ENCODE data around the gene MTFR1L. TPM values are rescaled to one million over a fixed set of nuclear protein-coding genes. Genes with fewer than 3 reads are reported as not detected.

Gene MTFR1L
- total and polyA plus RNA-seq, 5 donors from 2014 or later, result 29.7 to 56.1 (median 32.9) TPM

DNA sequence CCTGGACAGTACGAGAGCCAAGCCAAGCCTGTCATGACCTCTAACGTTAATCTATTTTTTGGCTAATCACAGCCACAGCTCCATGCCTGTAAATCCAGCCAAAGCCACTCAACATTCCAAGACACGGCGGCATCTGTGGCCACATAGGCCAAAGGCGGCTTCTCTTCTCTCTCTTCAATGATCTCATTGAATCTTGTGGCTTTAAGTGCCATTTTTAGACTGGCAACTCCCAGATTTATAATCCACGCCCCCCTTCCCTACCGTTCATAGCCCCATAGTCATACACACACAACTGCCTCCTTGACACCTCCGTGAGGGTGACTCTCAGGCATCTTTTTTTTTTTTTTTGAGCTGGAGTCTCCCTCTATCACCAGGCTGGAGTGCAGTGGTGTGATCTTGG is 25.4 kb upstream of the MTFR1L start:
- H3K9me3 ChIP-seq (ENCODE audit: control insufficient read depth in 2 of 2, low read length in 2 of 2), result no peaks in the 10 kb centered on the region
- no peaks in the 10 kb centered on the region for H3K36me3 ChIP-seq (ENCODE audit: control insufficient read depth, insufficient read depth, low read length)
- no peak overlapping the region for H3K27ac ChIP-seq (ENCODE audit: insufficient read depth, low read length, poor library complexity, severe bottlenecking)
- Mint-ChIP-seq H3K27ac (no peak overlapping the region), H3K36me3 (no peaks in the 10 kb centered on the region), H3K4me3 (no peak overlapping the region), H3K27me3 (no peaks in the 10 kb centered on the region), H3K4me1 (peaks cover 13 to 49% (median 20%) of the 10 kb centered on the region in 4 donors), H3K9me3 (no peaks in the 10 kb centered on the region)
- H3K4me1 ChIP-seq (ENCODE audit: control insufficient read depth, insufficient read depth, low read length, poor library complexity, severe bottlenecking), result peaks cover 20% of the 10 kb centered on the region
- H3K27me3 ChIP-seq (ENCODE audit: control insufficient read depth, insufficient read depth, low read length), result no peaks in the 10 kb centered on the region
- ATAC-seq (ENCODE audit: low read depth in 2 of 2) (no peak), DNase-seq (no peak)
- H3K4me3 ChIP-seq (ENCODE audit: low read depth, low read length), result no peak overlapping the region

DNA sequence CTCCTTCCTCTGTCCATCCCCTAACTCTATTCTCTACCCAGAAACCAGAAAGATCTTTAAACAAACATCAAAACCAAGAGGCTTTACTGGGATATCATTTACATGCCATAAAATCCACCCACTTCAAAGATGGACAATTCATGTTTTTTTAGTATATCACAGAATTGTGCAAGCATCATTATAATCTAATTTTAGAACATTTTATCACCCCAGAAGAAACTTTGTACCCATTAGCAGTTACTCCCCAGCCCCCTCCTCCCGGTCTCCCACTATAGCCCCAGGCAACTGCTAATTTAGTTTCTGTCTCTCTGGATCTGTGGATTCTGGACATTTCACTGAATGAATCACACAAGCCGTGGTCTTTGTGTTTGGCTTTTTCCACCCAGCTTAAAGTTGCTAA is 24.5 kb upstream of the MTFR1L start:
- DNase-seq, result no peak
- Mint-ChIP-seq H3K4me3 (peak overlapping the region in 1 of 4 donors; percentile 11), H3K27ac (peak overlapping the region in 2 of 3 donors; percentile 3 to 37), H3K9me3 (no peaks in the 10 kb centered on the region), H3K27me3 (no peaks in the 10 kb centered on the region), H3K36me3 (no peaks in the 10 kb centered on the region), H3K4me1 (peaks cover 13 to 54% (median 22%) of the 10 kb centered on the region in 4 donors)
- no peak overlapping the region for H3K4me3 ChIP-seq (ENCODE audit: low read depth, low read length)
- no peak for ATAC-seq (ENCODE audit: low read depth in 2 of 2)
- no peak overlapping the region for H3K27ac ChIP-seq (ENCODE audit: insufficient read depth, low read length, poor library complexity, severe bottlenecking)
- peaks cover 24% of the 10 kb centered on the region for H3K4me1 ChIP-seq (ENCODE audit: control insufficient read depth, insufficient read depth, low read length, poor library complexity, severe bottlenecking)
- no peaks in the 10 kb centered on the region for H3K36me3 ChIP-seq (ENCODE audit: control insufficient read depth, insufficient read depth, low read length)
- H3K27me3 ChIP-seq (ENCODE audit: control insufficient read depth, insufficient read depth, low read length), result no peaks in the 10 kb centered on the region
- no peaks in the 10 kb centered on the region for H3K9me3 ChIP-seq (ENCODE audit: control insufficient read depth in 2 of 2, low read length in 2 of 2)

DNA sequence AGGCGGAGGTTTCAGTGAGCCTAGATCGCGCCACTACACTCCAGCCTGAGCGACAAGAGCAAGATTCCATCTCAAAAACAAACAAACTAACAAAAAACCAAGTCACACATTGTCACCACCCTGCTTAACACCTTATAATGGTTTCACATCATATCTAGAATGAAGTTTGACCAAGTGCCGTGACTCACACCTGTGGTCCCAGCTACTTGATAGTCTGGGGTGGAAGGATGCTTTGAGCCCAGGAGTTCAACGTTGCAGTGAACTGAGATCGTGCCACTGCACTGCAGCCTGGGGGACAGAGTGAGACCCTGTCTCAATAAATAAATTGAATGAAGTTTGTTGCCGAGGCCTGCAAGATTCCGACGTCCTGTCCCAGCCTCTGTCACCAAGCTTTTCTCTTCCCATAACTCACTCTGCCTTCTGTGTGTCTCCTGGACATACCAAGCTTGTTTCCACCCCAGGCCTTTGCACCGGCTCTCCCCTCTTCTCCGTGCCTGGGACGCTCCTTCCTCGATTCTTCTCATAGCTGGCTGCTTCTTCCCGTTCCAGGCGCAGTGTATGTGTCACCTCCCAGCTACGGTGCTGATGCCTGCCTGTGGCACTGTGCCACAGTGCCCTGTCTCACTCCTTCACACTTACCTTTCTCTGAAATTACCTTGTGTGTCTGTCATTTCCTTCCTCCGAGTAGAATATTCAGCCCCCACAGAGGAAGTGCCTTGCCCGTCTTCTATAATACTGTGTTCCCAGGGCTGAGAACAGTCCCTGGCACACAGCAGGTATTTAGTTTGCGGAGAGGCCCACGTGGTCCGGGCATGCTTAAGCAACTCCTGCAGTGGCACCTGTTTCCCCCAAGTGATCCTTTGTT is 23.6 kb upstream of the MTFR1L start:
- no peaks in the 10 kb centered on the region for H3K9me3 Mint-ChIP-seq
- H3K4me1 ChIP-seq (ENCODE audit: control insufficient read depth, insufficient read depth, low read length, poor library complexity, severe bottlenecking), result peaks cover 32% of the 10 kb centered on the region

DNA sequence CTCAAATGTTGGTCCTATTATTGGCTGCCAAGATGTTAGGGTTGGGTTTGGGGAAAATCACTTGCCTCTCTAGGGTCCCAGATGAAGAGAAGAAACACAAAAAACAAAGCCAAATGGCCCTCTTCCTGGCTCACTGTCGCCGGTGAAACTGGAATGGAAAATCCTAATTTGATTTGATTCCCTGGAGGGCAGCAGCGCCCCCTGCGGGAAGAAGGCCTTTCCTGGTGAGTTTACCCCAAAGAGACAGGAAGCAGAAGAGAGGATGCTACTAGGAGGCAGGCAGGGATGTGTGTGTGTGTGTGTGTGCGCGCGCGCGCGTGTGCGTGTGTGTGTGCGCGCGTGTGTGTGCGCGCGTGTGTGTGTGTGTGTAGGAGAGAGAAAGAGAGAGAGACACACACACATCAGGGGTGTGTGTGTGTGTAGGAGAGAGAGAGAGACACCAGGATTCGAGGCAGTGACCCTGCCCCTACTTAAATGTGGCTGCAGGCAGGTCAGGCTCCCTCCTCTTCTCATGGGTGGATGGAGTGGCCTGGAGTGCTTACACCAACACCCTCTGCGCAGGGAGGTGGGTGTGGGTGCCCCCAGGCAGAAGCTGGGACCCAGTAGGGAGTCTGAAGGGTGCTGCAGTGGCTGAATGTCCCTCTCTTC is 22.8 kb upstream of the MTFR1L start:
- peak overlapping the region; percentile 39 to 83 (median 68) for H3K4me3 Mint-ChIP-seq
- ATAC-seq (ENCODE audit: low read depth in 2 of 2), result peak; percentile 50 to 69
- peaks cover 13 to 67% (median 26%) of the 10 kb centered on the region in 4 donors for H3K4me1 Mint-ChIP-seq
- H3K4me3 ChIP-seq (ENCODE audit: low read depth, low read length), result peak overlapping the region; percentile 44
- H3K27me3 ChIP-seq (ENCODE audit: control insufficient read depth, insufficient read depth, low read length), result no peaks in the 10 kb centered on the region
- no peaks in the 10 kb centered on the region for H3K27me3 Mint-ChIP-seq
- peak overlapping the region; percentile 58 for H3K27ac ChIP-seq (ENCODE audit: insufficient read depth, low read length, poor library complexity, severe bottlenecking)
- H3K9me3 Mint-ChIP-seq, result no peaks in the 10 kb centered on the region
- no peaks in the 10 kb centered on the region for H3K9me3 ChIP-seq (ENCODE audit: control insufficient read depth in 2 of 2, low read length in 2 of 2)
- peaks cover 33% of the 10 kb centered on the region for H3K4me1 ChIP-seq (ENCODE audit: control insufficient read depth, insufficient read depth, low read length, poor library complexity, severe bottlenecking)
- H3K27ac Mint-ChIP-seq, result peak overlapping the region; percentile 76 to 99 (median 94)
- H3K36me3 Mint-ChIP-seq, result no peaks in the 10 kb centered on the region
- peak; percentile 65 to 84 (median 77) for DNase-seq
- no peaks in the 10 kb centered on the region for H3K36me3 ChIP-seq (ENCODE audit: control insufficient read depth, insufficient read depth, low read length)

More for the DNA sequence above, 23.6 kb upstream of the MTFR1L start:
- Mint-ChIP-seq H3K4me3 (peak overlapping the region; percentile 39 to 83 (median 68)), H3K27me3 (no peaks in the 10 kb centered on the region), H3K27ac (peak overlapping the region; percentile 76 to 99 (median 94)), H3K4me1 (peaks cover 13 to 61% (median 23%) of the 10 kb centered on the region in 4 donors), H3K36me3 (no peaks in the 10 kb centered on the region)
- Histone ChIP-seq H3K4me3 (ENCODE audit: low read depth, low read length) (peak overlapping the region; percentile 44), H3K9me3 (ENCODE audit: control insufficient read depth in 2 of 2, low read length in 2 of 2) (no peaks in the 10 kb centered on the region), H3K27me3 (ENCODE audit: control insufficient read depth, insufficient read depth, low read length) (no peaks in the 10 kb centered on the region), H3K27ac (ENCODE audit: insufficient read depth, low read length, poor library complexity, severe bottlenecking) (peak overlapping the region; percentile 58), H3K36me3 (ENCODE audit: control insufficient read depth, insufficient read depth, low read length) (no peaks in the 10 kb centered on the region)
- DNase-seq (peak in 1 of 3 donors; percentile 66), ATAC-seq (ENCODE audit: low read depth in 2 of 2) (peak; percentile 67 to 72)

DNA sequence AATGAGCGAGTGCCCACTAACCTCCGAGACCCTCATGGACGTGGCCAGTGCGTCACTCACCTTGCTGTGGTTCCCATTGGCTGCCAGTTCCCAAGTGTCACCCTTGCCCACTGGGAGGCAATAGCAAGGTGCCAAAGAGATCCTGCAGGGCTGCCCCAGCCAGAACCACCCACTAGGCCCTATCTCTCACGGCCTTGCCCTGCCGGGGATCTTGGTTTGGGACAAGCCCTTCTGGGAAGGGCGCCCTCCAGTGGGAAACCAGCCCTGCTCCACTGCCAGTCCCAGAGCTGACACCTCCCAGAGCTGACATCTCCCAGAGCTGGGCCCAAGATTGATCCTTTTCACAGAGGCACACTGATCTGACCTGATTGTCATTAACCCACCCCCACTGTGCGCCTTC is 21.8 kb upstream of the MTFR1L start:
- ATAC-seq (ENCODE audit: low read depth in 2 of 2) (no peak), DNase-seq (no peak)
- Histone ChIP-seq H3K9me3 (ENCODE audit: control insufficient read depth in 2 of 2, low read length in 2 of 2) (no peaks in the 10 kb centered on the region), H3K27ac (ENCODE audit: insufficient read depth, low read length, poor library complexity, severe bottlenecking) (no peak overlapping the region), H3K4me3 (ENCODE audit: low read depth, low read length) (no peak overlapping the region), H3K27me3 (ENCODE audit: control insufficient read depth, insufficient read depth, low read length) (no peaks in the 10 kb centered on the region), H3K36me3 (ENCODE audit: control insufficient read depth, insufficient read depth, low read length) (no peaks in the 10 kb centered on the region), H3K4me1 (ENCODE audit: control insufficient read depth, insufficient read depth, low read length, poor library complexity, severe bottlenecking) (peaks cover 42% of the 10 kb centered on the region)
- Mint-ChIP-seq H3K4me1 (peaks cover 13 to 77% (median 35%) of the 10 kb centered on the region in 4 donors), H3K9me3 (no peaks in the 10 kb centered on the region), H3K27me3 (no peaks in the 10 kb centered on the region), H3K36me3 (no peaks in the 10 kb centered on the region), H3K4me3 (peak overlapping the region; percentile 16 to 83 (median 72)), H3K27ac (peak overlapping the region; percentile 50 to 89 (median 78))

DNA sequence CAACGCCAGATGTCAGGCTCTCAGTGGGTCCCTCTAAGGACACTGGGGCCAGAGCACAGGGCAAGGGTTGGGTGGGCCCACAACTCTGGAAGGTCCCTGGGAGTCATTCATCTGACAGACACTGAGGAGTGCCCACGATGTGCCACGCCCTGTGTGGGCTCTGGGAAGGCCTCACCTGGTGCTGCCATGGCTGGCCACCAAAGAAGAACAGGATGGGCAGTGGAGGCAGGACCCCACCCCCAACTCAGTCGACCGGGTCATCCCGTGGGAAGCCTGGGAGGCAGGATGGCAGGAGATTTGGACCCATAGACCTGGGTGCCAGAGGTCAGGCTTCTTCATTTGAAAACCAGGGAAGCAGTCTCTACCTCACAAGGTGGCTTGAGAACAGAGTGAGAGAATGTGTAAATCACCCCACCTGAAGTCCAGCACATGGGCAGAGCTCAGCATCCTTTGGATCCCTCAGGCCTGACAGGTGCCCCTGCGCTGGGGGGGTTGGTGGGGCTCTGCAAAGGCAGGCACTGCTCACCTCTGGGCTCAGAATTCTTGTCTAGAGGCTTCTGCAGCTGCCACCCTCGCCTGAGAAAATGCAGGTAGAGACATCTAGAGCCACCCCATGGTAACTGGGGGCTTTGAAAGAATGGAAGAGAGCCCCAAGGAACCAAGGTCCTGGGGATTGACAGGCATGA is 20.9 kb upstream of the MTFR1L start:
- Histone ChIP-seq H3K4me1 (ENCODE audit: control insufficient read depth, insufficient read depth, low read length, poor library complexity, severe bottlenecking) (peaks cover 48% of the 10 kb centered on the region), H3K27me3 (ENCODE audit: control insufficient read depth, insufficient read depth, low read length) (no peaks in the 10 kb centered on the region), H3K36me3 (ENCODE audit: control insufficient read depth, insufficient read depth, low read length) (no peaks in the 10 kb centered on the region), H3K9me3 (ENCODE audit: control insufficient read depth in 2 of 2, low read length in 2 of 2) (no peaks in the 10 kb centered on the region), H3K27ac (ENCODE audit: insufficient read depth, low read length, poor library complexity, severe bottlenecking) (peak overlapping the region; percentile 60), H3K4me3 (ENCODE audit: low read depth, low read length) (no peak overlapping the region)
- no peak for DNase-seq
- H3K27ac Mint-ChIP-seq, result peak overlapping the region; percentile 50 to 89 (median 78)
- peak overlapping the region; percentile 65 to 83 (median 74) for H3K4me3 Mint-ChIP-seq
- ATAC-seq (ENCODE audit: low read depth in 2 of 2), result no peak
- H3K4me1 Mint-ChIP-seq, result peaks cover 13 to 78% (median 38%) of the 10 kb centered on the region in 4 donors
- no peaks in the 10 kb centered on the region for H3K9me3 Mint-ChIP-seq
- no peaks in the 10 kb centered on the region for H3K36me3 Mint-ChIP-seq
- no peaks in the 10 kb centered on the region for H3K27me3 Mint-ChIP-seq

DNA sequence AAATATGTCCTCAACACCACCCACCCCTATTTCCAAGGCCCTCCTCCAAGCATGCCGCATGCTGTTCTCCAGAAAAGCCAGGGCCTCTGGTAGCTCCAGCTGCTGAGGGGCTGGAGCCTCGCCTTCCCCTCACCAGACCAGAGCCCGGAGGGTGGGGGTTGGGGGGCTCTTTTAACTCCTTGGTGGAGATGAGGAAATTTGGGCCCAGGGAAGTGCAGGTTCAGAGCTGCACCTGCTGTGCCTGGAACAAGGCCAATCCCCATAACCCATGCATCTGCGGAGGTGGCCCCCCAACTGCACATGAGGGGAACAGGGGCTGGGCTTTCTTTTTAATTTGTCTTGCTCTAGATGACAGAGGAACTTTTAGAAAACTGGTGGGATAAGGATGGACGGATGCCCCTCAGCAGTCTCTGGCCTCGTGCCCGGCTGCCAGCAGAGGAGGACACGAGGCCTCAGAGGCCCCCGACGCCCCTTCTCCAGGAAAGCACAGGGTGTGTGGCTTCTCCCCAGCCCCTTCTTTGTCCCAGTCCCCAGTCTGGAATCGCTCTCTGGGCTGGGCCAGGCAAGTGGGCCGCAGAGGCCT is 20.3 kb upstream of the MTFR1L start:
- H3K27me3 Mint-ChIP-seq, result peaks cover under 1% of the 10 kb centered on the region
- Histone ChIP-seq H3K4me1 (ENCODE audit: control insufficient read depth, insufficient read depth, low read length, poor library complexity, severe bottlenecking) (peaks cover 48% of the 10 kb centered on the region), H3K27ac (ENCODE audit: insufficient read depth, low read length, poor library complexity, severe bottlenecking) (peak overlapping the region; percentile 60), H3K36me3 (ENCODE audit: control insufficient read depth, insufficient read depth, low read length) (no peaks in the 10 kb centered on the region), H3K27me3 (ENCODE audit: control insufficient read depth, insufficient read depth, low read length) (no peaks in the 10 kb centered on the region), H3K9me3 (ENCODE audit: control insufficient read depth in 2 of 2, low read length in 2 of 2) (no peaks in the 10 kb centered on the region), H3K4me3 (ENCODE audit: low read depth, low read length) (no peak overlapping the region)
- H3K4me1 Mint-ChIP-seq, result peaks cover 13 to 78% (median 39%) of the 10 kb centered on the region in 4 donors
- H3K4me3 Mint-ChIP-seq, result peak overlapping the region; percentile 65 to 83 (median 74)
- H3K36me3 Mint-ChIP-seq, result no peaks in the 10 kb centered on the region
- H3K27ac Mint-ChIP-seq, result peak overlapping the region; percentile 9 to 79 (median 78)
- no peak for DNase-seq
- H3K9me3 Mint-ChIP-seq, result no peaks in the 10 kb centered on the region
- no peak for ATAC-seq (ENCODE audit: low read depth in 2 of 2)

All from CD4-positive, CD25-positive, alpha-beta regulatory T cell (primary cell).